SHP77 (cell line): ENCODE measurements around the gene XRCC1.

Experiments used
- DNase-seq, 2 experiments: peaks; one replicate each; lab custom pipeline; 2025; lab: John Stamatoyannopoulos, UW

XRCC1 gene, protein sequence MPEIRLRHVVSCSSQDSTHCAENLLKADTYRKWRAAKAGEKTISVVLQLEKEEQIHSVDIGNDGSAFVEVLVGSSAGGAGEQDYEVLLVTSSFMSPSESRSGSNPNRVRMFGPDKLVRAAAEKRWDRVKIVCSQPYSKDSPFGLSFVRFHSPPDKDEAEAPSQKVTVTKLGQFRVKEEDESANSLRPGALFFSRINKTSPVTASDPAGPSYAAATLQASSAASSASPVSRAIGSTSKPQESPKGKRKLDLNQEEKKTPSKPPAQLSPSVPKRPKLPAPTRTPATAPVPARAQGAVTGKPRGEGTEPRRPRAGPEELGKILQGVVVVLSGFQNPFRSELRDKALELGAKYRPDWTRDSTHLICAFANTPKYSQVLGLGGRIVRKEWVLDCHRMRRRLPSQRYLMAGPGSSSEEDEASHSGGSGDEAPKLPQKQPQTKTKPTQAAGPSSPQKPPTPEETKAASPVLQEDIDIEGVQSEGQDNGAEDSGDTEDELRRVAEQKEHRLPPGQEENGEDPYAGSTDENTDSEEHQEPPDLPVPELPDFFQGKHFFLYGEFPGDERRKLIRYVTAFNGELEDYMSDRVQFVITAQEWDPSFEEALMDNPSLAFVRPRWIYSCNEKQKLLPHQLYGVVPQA

GRCh38 chr19:43575156-43575950 lies at the start of gene XRCC1, which contains the start of gene PINLYP:
TSS of gene XRCC1 (minus strand) at chr19:43575527. CDS start at chr19:43575458, 69 bp downstream.
TSS of gene PINLYP (plus strand) at chr19:43575801. CDS start at chr19:43577192, 1,391 bp downstream.
- peak; percentile 97 to 98 for DNase-seq

- no peak for DNase-seq
Measured at GRCh38 chr19:43624933-43625332, 49.6 kb upstream of the XRCC1 start.

DNA sequence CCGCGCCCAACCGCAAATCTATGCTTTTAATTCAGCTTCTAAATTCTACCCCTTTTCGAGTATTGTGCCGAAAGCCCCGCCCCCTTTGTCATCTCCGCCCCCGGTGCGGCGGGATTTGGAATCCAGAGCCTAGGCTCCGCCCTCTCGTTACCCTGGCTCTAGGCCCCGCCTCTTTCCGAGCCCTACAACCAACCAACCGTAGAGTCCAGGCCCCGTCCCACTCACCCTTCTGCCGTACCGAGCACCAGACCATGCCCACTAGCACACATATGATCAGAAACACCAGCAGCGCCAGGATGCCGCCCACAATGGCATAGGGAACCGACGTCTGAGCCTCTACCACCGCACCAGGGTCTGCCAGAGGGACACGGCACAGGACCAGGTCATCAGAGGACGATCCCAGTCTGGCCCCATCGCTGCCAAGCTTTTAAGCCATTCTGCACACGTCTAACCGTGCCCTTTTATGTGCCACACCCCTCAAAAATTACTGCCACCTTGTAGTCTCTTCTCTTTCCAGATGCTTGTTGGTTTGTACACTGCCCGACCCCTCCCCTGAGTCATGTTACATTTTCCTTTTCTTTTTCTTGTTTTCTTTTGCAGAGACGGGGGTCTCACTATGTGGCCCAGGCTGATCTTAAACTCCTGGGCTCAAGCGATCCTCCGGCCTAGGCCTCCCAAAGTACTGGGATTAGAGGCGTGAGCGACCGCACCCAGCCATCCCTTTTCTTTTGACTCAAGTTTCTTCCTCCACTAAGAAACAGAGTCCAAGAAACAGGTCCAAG lies 48.8 kb upstream of the XRCC1 start:
- no peak for DNase-seq

DNA sequence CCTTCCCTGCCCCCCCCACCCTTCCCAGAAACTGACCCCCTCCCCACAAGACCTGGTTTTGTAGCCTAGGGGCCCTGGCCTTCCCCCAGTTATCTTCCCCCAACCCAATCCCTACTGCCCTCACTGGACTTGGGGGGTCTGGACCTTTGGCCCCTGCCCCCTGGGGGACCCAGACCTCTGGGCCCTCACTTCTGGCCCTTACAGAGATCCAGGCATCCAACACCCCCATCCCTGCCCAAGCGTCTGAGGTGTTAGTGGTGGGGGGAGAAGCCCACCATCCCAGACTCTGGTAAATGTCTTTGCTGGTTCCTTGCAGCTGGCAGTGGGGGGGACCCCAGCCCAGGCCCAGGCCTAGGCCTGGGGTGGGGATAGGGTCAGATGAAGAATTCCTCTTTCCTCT lies 47.6 kb upstream of the XRCC1 start:
- DNase-seq: no peak

DNA sequence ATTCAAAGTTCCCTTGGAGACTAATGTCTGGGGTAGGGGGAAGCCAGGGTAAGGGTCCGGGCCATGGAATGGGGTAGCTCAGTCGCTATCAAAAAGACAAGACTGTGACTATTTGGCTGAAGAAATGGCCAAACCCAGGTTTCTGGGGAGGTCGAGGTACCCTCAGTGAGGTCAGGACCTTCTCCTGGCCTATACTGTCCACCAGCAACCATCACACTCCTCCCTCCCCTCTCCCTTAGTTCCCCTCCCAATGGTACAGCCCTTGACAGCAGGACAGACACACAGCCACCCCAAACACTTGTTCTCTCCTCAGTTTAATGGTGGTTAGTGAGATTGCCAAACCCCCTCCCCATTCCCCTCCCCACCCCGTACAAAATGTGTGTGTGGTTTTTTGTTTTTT lies 46.7 kb upstream of the XRCC1 start:
- no peak for DNase-seq

- no peak for DNase-seq
Measured at GRCh38 chr19:43620061-43621001, 45.0 kb upstream of the XRCC1 start.

DNA sequence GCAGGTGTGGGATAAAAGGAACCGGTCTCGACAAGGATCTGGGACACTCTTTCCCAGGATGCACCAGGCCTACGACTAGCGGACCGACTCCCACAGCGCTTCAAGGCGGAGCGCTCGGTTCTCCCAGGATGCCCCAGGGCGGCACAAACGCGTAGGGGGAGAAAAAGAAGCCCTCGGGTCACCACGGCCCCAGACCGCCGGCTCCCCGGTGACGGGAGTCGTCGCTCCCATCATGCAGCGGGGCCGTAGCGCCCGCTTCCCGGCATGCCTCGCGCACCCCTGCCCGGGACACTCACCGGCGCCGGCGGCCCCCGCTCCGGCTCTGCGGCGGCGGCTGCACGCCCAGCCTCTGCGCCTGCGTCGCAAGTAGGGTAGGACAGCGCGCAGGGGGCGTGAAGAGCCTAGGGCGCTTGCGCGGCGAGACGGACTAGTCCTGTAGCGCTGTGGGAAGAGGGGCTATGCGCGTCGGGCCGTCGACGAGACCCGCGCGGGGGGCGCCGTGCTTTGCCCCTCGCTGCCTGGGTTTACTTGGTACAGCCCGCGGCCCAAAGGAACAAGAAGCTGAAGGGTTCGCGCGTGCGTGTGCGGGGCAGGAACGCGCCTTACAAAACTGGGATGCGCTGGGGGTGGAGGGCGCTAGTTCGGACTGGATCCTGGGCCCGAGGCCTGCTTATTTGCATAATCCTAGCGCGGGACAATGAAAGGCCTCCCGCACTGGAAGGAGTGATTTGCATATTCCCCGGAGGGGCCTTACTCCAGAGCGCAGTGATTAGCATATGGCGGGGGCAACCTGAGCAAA lies 44.1 kb upstream of the XRCC1 start, which contains the start of gene ZNF428:
TSS of gene ZNF428 (minus strand) at position 368 of the 799 bp plus-strand sequence. CDS start 5,325 bp downstream, outside the sequence.
- DNase-seq: peak; percentile 83 to 88

DNA sequence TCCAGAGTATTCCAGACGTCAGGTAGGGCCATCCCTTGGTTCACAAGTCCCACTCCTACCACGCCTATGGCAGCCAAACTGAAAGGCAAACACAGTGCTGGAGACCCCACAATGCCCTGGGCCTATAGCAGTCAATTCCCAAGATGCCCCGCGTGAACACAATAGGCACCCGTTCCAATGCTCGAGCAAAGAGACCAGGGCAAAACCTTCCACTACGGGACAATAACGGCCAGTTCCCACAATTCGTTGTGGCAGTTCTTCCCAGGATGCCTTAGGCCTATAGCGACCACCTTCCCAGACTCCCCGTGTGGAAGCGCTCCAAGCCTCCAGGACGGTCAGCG lies 43.6 kb upstream of the XRCC1 start:
- peak; percentile 82 to 83 for DNase-seq

DNA sequence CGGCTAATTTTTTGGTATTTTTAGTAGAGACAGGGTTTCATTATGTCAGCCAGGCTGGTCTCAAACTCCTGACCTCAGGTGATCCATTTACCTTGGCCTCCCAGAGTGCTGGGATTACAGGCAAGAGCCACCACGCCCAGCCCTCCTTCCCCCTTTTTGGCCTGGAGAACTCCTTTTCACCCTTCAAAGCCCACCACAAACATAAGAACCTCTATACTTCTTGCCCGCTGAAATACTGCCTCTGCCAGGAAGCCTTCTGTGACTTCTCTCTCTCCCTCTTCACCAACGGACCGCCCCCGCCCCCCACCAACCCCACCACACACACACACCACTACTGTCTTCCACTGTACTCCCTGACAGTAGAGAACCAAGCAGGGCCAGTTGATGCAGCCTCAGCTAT lies 41.6 kb upstream of the XRCC1 start:
- no peak for DNase-seq

DNA sequence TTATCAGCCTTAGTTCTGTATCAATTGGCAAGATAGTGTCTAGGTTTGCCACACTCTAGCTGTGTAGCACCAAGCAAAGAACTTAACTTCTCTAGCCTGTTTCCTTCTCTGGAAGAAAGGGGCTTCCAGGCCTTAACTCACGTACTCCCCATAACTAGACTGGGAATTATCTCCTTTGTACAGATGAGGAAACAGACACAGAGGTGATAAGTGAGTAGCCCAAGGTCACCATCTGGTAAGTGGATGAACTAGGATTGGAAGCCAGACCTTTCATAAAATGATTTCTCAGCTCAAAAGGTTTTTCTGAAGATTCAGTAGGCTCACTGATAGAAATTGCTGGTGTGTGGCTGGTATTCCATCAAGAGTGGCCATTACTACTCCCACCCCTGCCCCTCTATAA lies 41.0 kb upstream of the XRCC1 start:
- DNase-seq: no peak

DNA sequence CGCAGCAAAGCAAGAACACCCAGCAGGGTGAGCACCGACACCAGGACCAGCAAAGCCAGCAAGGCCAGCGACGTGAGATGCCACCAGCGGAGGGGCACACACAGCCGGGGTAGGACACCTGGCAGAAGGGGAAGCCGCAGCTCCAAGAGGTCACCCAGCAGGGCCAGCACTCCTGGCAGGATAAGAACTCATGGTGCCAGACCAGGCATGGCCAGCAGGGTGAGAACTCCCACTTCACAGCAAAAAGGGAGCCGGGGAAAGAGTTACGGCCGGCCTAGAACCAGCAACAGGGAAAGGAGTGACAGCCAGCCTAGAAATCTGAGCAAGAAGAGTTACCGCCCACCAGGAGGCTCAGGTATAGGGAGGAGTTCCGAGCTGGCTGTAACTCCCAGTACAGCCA lies 37.0 kb upstream of the XRCC1 start:
- no peak for DNase-seq

DNA sequence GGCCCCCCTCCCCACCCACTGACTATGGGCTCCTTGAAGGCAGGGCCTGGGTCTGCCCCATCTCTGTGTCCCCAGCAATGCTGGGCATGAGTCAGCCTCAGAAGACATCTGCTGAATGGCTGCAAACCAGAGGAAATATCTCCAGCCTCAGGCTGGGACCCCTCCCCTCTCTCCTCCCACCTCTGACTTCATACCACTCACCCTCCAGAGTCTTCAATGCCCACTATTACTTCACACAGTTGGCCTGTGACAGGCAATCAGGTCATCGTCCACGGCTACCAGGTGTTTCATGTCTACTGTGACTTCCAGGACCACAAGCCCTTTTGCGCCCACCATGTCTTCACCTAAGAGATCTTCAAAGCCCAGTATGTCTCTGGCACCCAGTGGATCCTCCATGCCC lies 36.5 kb upstream of the XRCC1 start, which contains the start of gene SRRM5:
TSS of gene SRRM5 (plus strand) at position 301 of the 400 bp plus-strand sequence. CDS start at position 335, 34 bp downstream.
- DNase-seq: no peak

DNA sequence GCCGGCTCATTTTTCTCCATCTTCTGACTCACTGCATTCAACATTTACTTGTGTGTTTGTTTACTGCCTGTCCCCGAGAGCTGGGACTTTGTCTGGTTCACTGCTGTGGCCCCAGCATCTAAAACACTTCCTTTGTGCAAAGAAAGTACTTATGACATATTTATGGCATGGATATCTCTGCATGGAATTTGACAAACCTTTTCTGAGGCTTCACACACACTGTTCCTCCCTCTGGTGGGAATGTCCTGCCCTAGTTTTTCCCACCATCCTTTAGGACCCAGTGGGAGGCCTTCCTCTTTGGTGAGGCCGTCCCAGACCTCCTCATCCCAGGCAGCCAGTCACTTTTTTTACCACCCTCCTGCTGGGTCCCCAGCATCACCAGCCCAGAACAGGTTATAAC lies 35.2 kb upstream of the XRCC1 start:
- no peak for DNase-seq

GRCh38 chr19:43609872-43610271 lies 34.5 kb upstream of the XRCC1 start:
- DNase-seq: no peak

DNA sequence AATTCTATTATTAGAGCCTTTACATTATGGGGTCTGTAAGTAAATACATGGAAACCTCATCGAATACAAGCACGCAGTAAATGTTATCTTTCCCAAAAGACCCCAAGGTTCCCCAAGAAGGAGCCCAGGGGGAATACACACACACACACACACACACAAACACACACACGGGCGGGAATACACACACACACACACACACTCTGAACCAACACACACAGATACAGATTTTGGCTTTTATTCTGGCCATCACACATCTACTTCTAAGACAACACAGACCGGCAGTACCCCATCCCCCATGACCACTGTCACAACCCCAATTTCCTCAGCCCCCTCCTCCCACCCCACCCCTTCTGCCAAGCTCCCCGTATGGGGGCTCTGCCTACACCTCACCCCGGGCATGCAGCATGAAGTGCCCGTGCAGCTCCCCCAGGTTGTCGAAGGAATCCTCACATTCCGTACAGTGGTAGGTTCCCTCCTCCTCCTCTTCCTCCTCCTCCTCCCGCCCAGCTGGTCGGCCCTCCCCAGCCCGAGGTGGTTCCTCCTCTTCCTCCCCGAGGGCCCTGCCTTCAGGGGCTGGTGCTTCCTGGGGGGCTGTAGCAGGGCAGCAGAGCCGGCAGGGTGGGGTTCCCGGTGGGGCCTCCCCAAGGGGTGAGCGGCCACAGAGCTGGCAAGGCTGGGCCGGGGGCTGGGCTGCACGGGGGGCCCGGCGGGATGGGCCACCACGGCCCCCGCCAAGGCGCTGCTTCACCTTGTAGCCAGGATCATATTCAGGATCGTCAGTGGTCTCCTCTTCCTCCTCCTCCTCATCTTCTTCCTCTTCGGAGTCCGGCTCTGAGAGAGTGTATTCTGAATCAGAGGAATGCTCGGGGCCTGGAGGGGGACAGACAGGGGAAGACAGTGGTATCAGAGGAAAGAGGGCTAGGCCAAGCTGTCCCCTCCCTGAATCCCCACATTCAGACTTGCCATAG lies 32.2 kb upstream of the XRCC1 start:
- no peak for DNase-seq

GRCh38 chr19:43606569-43607229 lies 31.4 kb upstream of the XRCC1 start:
- DNase-seq: no peak

DNA sequence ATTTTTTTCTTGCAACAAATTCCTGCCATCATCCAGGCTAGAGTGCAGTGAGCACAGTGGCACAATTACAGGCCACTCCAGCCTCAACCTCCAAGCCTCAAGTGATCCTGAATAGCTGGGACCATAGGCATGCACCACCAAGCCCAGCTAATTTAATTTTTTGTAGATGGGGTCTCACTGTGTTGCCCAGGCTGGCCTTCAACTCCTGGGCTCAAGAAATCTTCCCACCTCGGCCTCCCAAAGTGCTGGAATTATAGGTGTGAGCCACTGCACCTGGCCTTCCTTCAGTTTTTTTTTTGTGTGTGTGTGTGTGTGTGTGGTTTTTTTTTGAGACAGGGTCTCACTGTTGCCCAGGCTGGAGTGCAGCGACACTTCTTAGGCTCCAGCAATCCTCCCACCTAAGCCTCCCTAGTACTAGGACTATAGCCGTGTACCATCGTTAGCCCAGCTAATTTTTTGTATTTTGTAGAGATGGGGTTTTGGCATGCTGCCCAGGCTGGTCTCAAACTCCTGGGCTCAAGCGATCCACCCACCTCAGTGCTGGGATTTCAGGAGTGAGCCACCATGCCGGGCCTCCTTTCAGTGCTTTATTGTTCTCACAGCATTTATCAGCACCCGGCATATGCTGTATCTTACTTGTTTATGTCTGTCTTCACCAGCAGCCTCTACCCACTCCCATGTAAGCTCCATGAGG lies 30.7 kb upstream of the XRCC1 start:
- no peak for DNase-seq
